ENCODE data around the gene AAGAB.
A peak's percentile ranks its signal among the peaks of the same experiment; 100 is the strongest.
"Not testable (repeated sequence)": the region's sequence is repeated elsewhere in the genome, so short reads cannot be mapped to it uniquely, and the experiment has no call there.

Gene AAGAB

GRCh38 chr15:67251318-67251717, 3.1 kb downstream of the AAGAB start:
- DNase-seq = no peak

- no peak for DNase-seq
Measured at GRCh38 chr15:67249830-67250229, 4.6 kb downstream of the AAGAB start.

DNA sequence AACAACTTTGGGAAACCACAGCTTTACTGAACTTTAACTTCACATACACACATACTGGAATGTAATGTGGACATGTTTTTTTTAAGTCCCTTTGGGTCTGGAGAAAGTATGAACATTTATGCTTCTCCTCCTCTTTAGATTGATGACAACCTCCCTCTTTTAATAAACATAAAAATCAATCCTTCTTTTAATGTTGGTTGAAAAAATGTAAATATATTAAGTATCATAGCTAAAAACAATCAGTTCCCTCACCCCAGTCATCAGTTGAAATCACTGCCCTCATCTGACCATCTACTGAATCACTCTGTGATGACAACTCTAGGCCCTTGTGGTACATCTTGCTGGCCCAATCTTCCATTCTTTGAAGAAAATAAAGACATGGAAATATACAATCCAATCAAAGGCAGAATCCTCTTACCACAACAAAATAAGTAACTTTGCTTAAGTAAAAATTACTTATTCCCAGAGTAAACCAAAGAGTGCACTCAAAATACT, 6.4 kb downstream of the AAGAB start:
- DNase-seq = no peak

DNA sequence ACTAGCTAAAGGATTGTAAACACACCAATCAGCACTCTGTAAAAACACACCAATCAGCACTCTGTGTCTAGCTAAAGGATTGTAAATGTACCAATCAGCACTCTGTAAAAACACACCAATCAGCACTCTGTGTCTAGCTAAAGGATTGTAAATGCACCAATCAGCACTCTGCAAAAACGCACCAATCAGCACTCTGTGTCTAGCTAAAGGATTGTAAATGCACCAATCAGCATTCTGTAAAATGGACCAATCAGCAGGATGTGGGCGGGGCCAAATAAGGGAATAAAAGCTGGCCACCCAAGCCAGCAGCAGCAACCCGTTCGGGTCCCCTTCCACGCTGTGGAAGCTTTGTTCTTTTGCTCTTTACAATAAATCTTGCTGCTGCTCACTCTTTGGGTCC, 7.9 kb downstream of the AAGAB start:
- not testable (repeated sequence) for DNase-seq

GRCh38 chr15:67244971-67245478, 9.4 kb downstream of the AAGAB start:
- DNase-seq = no peak

- no peak for DNase-seq
Measured at GRCh38 chr15:67242708-67243111, 11.8 kb downstream of the AAGAB start.

DNA sequence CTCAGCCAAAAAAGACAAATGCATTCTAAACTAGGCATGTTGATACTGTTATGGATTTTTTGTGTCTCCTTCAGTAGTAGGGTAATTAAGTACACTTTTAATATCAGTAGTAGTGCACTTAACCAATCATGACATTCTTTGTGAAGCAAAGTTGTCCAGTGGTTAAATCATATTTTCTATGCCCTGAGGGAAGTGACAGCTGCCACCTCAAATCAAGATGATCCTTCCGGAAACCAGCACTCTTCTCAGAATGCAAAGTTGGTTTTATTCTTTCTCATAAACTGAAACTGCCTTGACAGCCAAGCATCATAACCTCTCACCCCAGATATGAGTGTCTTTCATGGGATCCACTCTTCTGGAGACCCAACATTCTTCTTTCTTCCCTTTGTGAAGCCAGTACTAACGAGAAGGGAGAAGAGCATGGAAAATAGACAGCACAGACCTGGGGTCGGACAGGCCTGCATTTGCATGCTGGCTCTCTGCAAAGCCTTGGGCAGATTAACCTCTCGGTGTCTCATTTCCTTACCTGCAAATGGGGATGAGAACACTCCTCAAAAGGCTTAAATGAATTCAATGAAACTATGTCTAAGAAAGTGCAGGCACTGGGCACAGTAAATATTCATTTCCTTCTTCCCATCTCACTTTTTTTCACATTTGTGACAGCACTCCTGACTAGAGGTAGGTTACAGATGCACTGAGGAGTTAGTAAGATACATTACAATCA, 13.2 kb downstream of the AAGAB start:
- DNase-seq = no peak

- peak; percentile 27 for DNase-seq
Measured at GRCh38 chr15:67240235-67241131, 14.0 kb downstream of the AAGAB start.

- no peak for DNase-seq
Measured at GRCh38 chr15:67232591-67232990, 21.9 kb downstream of the AAGAB start.

GRCh38 chr15:67230504-67230903, 24.0 kb downstream of the AAGAB start:
- no peak for DNase-seq

DNA sequence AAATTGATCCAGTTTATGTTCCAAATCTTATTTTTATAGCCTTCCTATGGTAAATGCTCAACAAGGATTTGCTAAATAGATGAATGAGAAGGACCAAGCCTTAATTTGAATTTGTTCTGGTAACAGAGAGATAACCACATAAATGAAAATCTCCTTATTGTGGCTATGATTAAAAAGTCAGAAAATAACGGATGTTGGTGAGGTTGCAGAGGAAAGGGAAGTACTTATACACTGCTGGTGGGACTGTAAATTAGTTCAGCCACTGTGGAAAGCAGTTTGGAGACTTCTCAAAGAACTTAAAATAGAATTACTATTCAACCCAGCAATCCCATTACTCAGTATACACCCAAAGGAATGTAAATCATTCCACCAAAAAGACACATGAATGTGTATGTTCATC, 26.2 kb downstream of the AAGAB start:
- no peak for DNase-seq

DNA sequence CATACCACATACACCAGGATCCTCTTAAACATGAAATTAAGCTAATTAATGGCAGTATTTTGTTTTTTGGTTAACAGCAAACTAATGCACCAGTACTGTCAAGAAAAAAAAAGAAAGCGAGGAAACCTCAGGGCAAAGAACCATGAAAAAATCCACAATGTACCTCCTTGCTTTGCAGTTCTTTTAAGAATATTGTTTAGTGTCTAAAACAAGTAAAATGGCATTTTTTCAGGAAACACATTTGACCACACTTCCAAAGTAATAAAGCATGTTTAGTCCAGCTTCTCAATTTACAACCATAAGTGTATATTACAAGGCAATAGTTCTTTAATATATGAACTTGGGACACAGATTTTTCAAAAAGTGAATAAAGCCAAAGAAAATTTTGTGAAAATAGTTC, 26.6 kb downstream of the AAGAB start:
- no peak for DNase-seq

DNA sequence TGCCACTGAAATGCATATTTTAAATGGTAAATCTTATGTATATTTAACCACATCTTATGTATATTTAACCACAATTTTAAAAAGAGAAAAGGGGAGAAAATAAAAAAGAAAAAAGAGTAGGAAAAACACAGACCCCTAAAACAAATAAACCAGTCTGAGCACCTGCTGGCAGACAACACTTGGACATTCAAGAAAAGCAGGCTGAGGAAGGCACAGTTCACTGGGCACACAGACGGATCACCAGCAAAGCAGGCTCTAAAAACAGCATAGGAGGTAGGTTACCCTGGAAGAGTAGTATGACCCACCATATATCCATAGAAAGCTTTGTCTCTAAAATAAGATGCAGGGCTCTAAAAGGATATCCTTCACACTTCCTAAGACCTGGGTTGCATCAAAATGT, 27.0 kb downstream of the AAGAB start:
- no peak for DNase-seq

- no peak for DNase-seq
Measured at GRCh38 chr15:67225336-67225735, 29.1 kb downstream of the AAGAB start.

- DNase-seq = no peak
Measured at GRCh38 chr15:67224889-67225288, 29.6 kb downstream of the AAGAB start.

- no peak for DNase-seq
Measured at GRCh38 chr15:67219288-67219687, 35.2 kb downstream of the AAGAB start.

DNA sequence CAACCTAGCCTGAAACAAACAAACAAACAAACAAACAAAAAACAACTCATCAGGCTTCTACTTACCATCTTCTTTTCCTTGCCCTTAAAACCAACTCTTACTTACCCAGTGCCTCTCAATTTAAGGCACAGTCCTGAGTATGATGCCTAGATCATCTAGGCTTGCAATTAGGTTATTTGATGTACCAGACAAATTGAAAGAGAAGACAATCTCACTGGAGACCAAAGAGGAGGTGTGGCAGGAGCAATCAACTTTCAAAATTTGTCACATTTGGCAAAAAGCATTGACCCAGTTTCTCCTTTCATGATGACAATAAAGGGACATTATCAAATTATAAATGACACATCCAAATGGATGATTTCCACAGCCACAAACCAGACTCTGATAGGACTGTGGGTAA, 36.0 kb downstream of the AAGAB start:
- DNase-seq = no peak

DNA sequence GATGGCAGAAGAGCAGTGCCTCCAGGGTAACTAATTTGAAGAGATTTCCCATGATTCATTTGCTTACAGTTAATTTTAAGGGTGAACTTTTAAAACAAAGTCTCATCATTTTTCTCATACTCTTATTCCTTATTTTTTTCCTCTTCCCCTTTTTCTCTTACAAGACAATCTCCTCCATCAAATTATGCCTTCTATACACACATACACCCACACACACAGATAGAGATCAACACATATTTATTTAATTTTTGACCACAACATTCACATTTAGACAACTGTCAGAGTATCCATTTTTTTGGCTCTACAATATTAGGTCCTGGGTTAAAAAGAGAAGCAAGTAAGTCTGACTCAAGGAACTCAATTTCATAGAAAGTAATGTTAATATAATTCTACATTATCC, 37.6 kb downstream of the AAGAB start:
- no peak for DNase-seq

- no peak for DNase-seq
Measured at GRCh38 chr15:67215102-67215501, 39.4 kb downstream of the AAGAB start.

DNA sequence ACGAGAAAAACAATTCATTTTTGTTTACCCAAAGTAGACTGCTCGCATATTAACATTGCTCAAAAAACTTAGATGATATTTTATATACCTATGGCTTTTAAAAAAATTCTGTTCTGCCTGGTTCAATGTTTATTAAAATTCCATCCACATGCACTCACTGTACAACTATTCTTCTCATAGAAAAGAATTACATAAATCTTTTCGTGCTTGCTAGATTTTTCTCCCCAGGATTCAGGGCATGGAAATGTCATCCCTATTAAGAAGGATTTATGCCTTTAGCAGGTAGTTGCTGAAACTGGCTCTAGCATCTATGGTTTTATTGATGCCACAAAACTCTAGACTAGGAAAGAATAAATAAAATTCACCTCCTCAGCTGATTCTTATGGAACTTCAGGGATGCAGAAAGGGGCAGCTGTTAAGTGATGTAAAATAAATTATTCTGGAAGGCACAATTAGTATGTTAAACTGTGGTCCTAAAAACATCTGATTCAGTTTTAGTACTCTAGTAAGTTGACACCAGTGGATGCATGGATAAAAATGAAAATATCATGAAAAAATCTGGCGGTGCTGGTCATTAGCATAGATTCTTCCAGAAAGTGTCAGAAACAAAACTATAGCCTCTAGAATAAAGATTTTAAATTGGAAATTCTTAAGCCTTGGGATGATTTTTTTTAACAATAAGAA, 41.6 kb downstream of the AAGAB start:
- no peak for DNase-seq

- no peak for DNase-seq
Measured at GRCh38 chr15:67210555-67211168, 43.8 kb downstream of the AAGAB start.

- no peak for DNase-seq
Measured at GRCh38 chr15:67208396-67208795, 46.1 kb downstream of the AAGAB start.
